DND-41 (cell line): Measurements from ENCODE around the gene POP5.

Experiments used
- CTCF ChIP-seq: IDR thresholded peaks from 2 replicates; pipeline ENCODE4 v1.5.1; 2012; ENCODE audit warnings: borderline replicate concordance, low read length, moderate library complexity, mild to moderate bottlenecking; ENCODE audit not compliant: poor library complexity, severe bottlenecking; ENCODE audit errors: extremely low read depth
- EZH2 ChIP-seq: IDR thresholded peaks from 3 replicates; pipeline ENCODE4 v1.6.1; 2012; ENCODE audit warnings: borderline replicate concordance, low read depth, mild to moderate bottlenecking, moderate library complexity, low read length, inconsistent platforms; ENCODE audit not compliant: severe bottlenecking

- no peak for TF ChIP-seq CTCF
- TF ChIP-seq EZH2, result no peak
These were observed 11.2 kb upstream of the POP5 start for GRCh38 chr12:120592121-120593049.
